GM12874 (cell line): ENCODE measurements around the gene ANXA6.
A peak's percentile ranks its signal among the peaks of the same experiment; 100 is the strongest.

Source experiments
- CTCF ChIP-seq: IDR thresholded peaks from 2 replicates; pipeline ENCODE4 v1.5.1; 2011; ENCODE audit warnings: low read depth, mild to moderate bottlenecking, control low read depth, low read length, moderate library complexity; ENCODE audit not compliant: insufficient read depth

ANXA6 gene

GRCh38 chr5:151123897-151124751 is 33.5 kb downstream of the ANXA6 start:
- no peak for TF ChIP-seq CTCF

GRCh38 chr5:151122828-151123227 is 34.8 kb downstream of the ANXA6 start:
- no peak for TF ChIP-seq CTCF

- TF ChIP-seq CTCF: no peak
Observed at GRCh38 chr5:151121665-151122064, 35.9 kb downstream of the ANXA6 start.

- no peak for TF ChIP-seq CTCF
Observed at GRCh38 chr5:151121095-151121494, 36.5 kb downstream of the ANXA6 start.

- TF ChIP-seq CTCF: no peak
Observed at GRCh38 chr5:151118913-151119575, 38.5 kb downstream of the ANXA6 start.

- peak; percentile 89 for TF ChIP-seq CTCF
Observed at GRCh38 chr5:151115272-151115905, 42.2 kb downstream of the ANXA6 start.

GRCh38 chr5:151113651-151114050 is 43.9 kb downstream of the ANXA6 start:
- TF ChIP-seq CTCF: no peak
